NCI-H2081 treated with DMSO at 0.1 percent for 48 hours (cell line): ENCODE data around the gene GLA.

Source experiments
- DNase-seq: peaks from one replicate; lab custom pipeline; 2025; lab: John Stamatoyannopoulos, UW

The GLA gene

GRCh38 chrX:101407748-101408531 is at the start of gene GLA, which contains the start of gene HNRNPH2:
TSS of gene GLA (minus strand) at chrX:101407925. CDS start at chrX:101407903, 22 bp downstream.
TSS of gene HNRNPH2 (plus strand) at chrX:101408222. CDS start at chrX:101411989, 3,767 bp downstream.
- DNase-seq = peak; percentile 95

- DNase-seq = no peak
These were observed 44.3 kb upstream of the GLA start for GRCh38 chrX:101452056-101452455.

GRCh38 chrX:101450961-101451360 is 43.2 kb upstream of the GLA start:
- DNase-seq = no peak

- DNase-seq = no peak
These were observed 42.4 kb upstream of the GLA start for GRCh38 chrX:101450085-101450484.

- DNase-seq = no peak
These were observed 41.6 kb upstream of the GLA start for GRCh38 chrX:101449279-101449678.

GRCh38 chrX:101442085-101442484 is 34.4 kb upstream of the GLA start:
- no peak for DNase-seq

GRCh38 chrX:101430457-101431078 is 22.8 kb upstream of the GLA start:
- DNase-seq = no peak

- no peak for DNase-seq
These were observed 22.2 kb upstream of the GLA start for GRCh38 chrX:101429934-101430333.

GRCh38 chrX:101427954-101428353 is 20.2 kb upstream of the GLA start:
- no peak for DNase-seq

- DNase-seq = no peak
These were observed 11.8 kb upstream of the GLA start for GRCh38 chrX:101419489-101419888.

GRCh38 chrX:101417981-101418841 is 10.5 kb upstream of the GLA start:
- DNase-seq = no peak

GRCh38 chrX:101417190-101417589 is 9.5 kb upstream of the GLA start:
- DNase-seq = no peak

- no peak for DNase-seq
These were observed 9.0 kb upstream of the GLA start for GRCh38 chrX:101416691-101417090.

- no peak for DNase-seq
These were observed 7.7 kb upstream of the GLA start for GRCh38 chrX:101415180-101416145.

- DNase-seq = no peak
These were observed 4.3 kb upstream of the GLA start for GRCh38 chrX:101411984-101412383.

- DNase-seq = no peak
These were observed 2.7 kb upstream of the GLA start for GRCh38 chrX:101410461-101410860.

- no peak for DNase-seq
These were observed 1.3 kb upstream of the GLA start for GRCh38 chrX:101409043-101409442.

- no peak for DNase-seq
These were observed 762 bp upstream of the GLA start for GRCh38 chrX:101408532-101408841.

GRCh38 chrX:101407167-101407747 is 468 bp downstream of the GLA start:
- DNase-seq = no peak

- DNase-seq = no peak
These were observed 7.9 kb downstream of the GLA start for GRCh38 chrX:101399825-101400224.

GRCh38 chrX:101398694-101399093 is 9.0 kb downstream of the GLA start:
- no peak for DNase-seq
